ACC112 (cell line): ENCODE measurements around the gene TPRG1.

ENCODE experiments used
- H2AFZ ChIP-seq: fragments of 200-600 bp; sonication (generic); one replicate; pipeline ENCODE4 v1.6.0; 2017; ENCODE audit warnings: antibody characterized with exemption, low read length; ENCODE audit not compliant: unreplicated experiment
- H3K27ac ChIP-seq: fragments of 200-600 bp; sonication (generic); 2 replicates; pipeline ENCODE4 v1.5.1; 2014; ENCODE audit warnings: low read depth, mild to moderate bottlenecking, antibody characterized with exemption, low read length, moderate library complexity
- H3K27me3 ChIP-seq: fragments of 200-600 bp; sonication (generic); 2 replicates; pipeline ENCODE4 v1.6.1; 2014; ENCODE audit warnings: mild to moderate bottlenecking, antibody characterized with exemption, low read length, moderate library complexity, mixed read lengths; ENCODE audit not compliant: insufficient read depth
- H3K36me3 ChIP-seq: fragments of 200-600 bp; sonication (generic); 2 replicates; pipeline ENCODE4 v1.6.1; 2016; ENCODE audit warnings: mild to moderate bottlenecking, antibody characterized with exemption, low read length, moderate library complexity, mixed read lengths; ENCODE audit not compliant: insufficient read depth
- H3K4me1 ChIP-seq: fragments of 200-600 bp; sonication (generic); one replicate; pipeline ENCODE4 v1.6.1; 2016; ENCODE audit warnings: low read length, mixed read lengths; ENCODE audit not compliant: insufficient read depth, unreplicated experiment, control insufficient read depth
- H3K4me3 ChIP-seq: fragments of 200-600 bp; sonication (generic); 2 replicates; pipeline ENCODE4 v1.5.1; 2014; ENCODE audit warnings: mild to moderate bottlenecking, low read depth, low read length
- H3K79me2 ChIP-seq: fragments of 200-600 bp; sonication (generic); one replicate; pipeline ENCODE4 v1.6.0; 2016; ENCODE audit warnings: low read length; ENCODE audit not compliant: control insufficient read depth, unreplicated experiment, insufficient read depth

Gene TPRG1

GRCh38 chr3:189260556-189261493, 89.1 kb downstream of the TPRG1 start:
- no peaks in the 10 kb centered on the region for H3K36me3 ChIP-seq
- no peak overlapping the region for H2AFZ ChIP-seq
- H3K27ac ChIP-seq: no peak overlapping the region
- peaks cover 7% of the 10 kb centered on the region; the same call in 1 of the 2 replicates for H3K27me3 ChIP-seq
- no peak overlapping the region for H3K4me3 ChIP-seq
- H3K79me2 ChIP-seq: no peaks in the 10 kb centered on the region
- no peaks in the 10 kb centered on the region for H3K4me1 ChIP-seq

- H3K4me3 ChIP-seq: no peak overlapping the region
- no peaks in the 10 kb centered on the region for H3K79me2 ChIP-seq
- H3K27ac ChIP-seq: no peak overlapping the region
- H3K36me3 ChIP-seq: no peaks in the 10 kb centered on the region
- H3K27me3 ChIP-seq: peaks cover 4% of the 10 kb centered on the region; the same call in 1 of the 2 replicates
- H3K4me1 ChIP-seq: no peaks in the 10 kb centered on the region
- no peak overlapping the region for H2AFZ ChIP-seq
These were observed 91.0 kb downstream of the TPRG1 start for GRCh38 chr3:189262746-189263145.

GRCh38 chr3:189267981-189268613, 96.3 kb downstream of the TPRG1 start:
- H3K27ac ChIP-seq: no peak overlapping the region
- no peak overlapping the region for H2AFZ ChIP-seq

GRCh38 chr3:189269365-189269764, 97.6 kb downstream of the TPRG1 start:
- peaks cover 7% of the 10 kb centered on the region for H3K4me1 ChIP-seq
- H3K4me3 ChIP-seq: no peak overlapping the region
- H3K79me2 ChIP-seq: no peaks in the 10 kb centered on the region
- no peaks in the 10 kb centered on the region for H3K36me3 ChIP-seq
- no peaks in the 10 kb centered on the region for H3K27me3 ChIP-seq
- H2AFZ ChIP-seq: no peak overlapping the region
- H3K27ac ChIP-seq: no peak overlapping the region

More at GRCh38 chr3:189267981-189268613, 96.3 kb downstream of the TPRG1 start:
- Histone ChIP-seq H3K27me3 (no peaks in the 10 kb centered on the region), H3K79me2 (no peaks in the 10 kb centered on the region), H3K4me1 (peaks cover 7% of the 10 kb centered on the region), H3K4me3 (no peak overlapping the region), H3K36me3 (no peaks in the 10 kb centered on the region)

- Histone ChIP-seq H3K79me2 (no peaks in the 10 kb centered on the region), H3K27me3 (no peaks in the 10 kb centered on the region), H2AFZ (no peak overlapping the region), H3K4me3 (no peak overlapping the region), H3K4me1 (peaks cover 7% of the 10 kb centered on the region), H3K27ac (no peak overlapping the region), H3K36me3 (no peaks in the 10 kb centered on the region)
These were observed 98.6 kb downstream of the TPRG1 start for GRCh38 chr3:189270248-189270832.

GRCh38 chr3:189272500-189273119, 100.8 kb downstream of the TPRG1 start:
- Histone ChIP-seq H3K36me3 (no peaks in the 10 kb centered on the region), H3K27me3 (no peaks in the 10 kb centered on the region), H3K79me2 (no peaks in the 10 kb centered on the region), H3K27ac (no peak overlapping the region), H3K4me1 (peaks cover 22% of the 10 kb centered on the region), H2AFZ (no peak overlapping the region), H3K4me3 (no peak overlapping the region)

GRCh38 chr3:189273736-189274135, 102.0 kb downstream of the TPRG1 start:
- H3K27ac ChIP-seq: no peak overlapping the region
- no peaks in the 10 kb centered on the region for H3K36me3 ChIP-seq
- H3K4me1 ChIP-seq: peaks cover 22% of the 10 kb centered on the region
- H3K79me2 ChIP-seq: no peaks in the 10 kb centered on the region
- no peaks in the 10 kb centered on the region for H3K27me3 ChIP-seq
- H3K4me3 ChIP-seq: no peak overlapping the region
- H2AFZ ChIP-seq: no peak overlapping the region

- H3K4me1 ChIP-seq: peaks cover 14% of the 10 kb centered on the region
- H3K27me3 ChIP-seq: no peaks in the 10 kb centered on the region
- no peaks in the 10 kb centered on the region for H3K36me3 ChIP-seq
- H3K27ac ChIP-seq: no peak overlapping the region
- H3K4me3 ChIP-seq: no peak overlapping the region
- H2AFZ ChIP-seq: no peak overlapping the region
- no peaks in the 10 kb centered on the region for H3K79me2 ChIP-seq
These were observed 103.4 kb downstream of the TPRG1 start for GRCh38 chr3:189275182-189275581.

GRCh38 chr3:189275852-189276251, 104.1 kb downstream of the TPRG1 start:
- Histone ChIP-seq H3K27ac (no peak overlapping the region), H3K4me1 (peaks cover 14% of the 10 kb centered on the region), H2AFZ (no peak overlapping the region), H3K4me3 (no peak overlapping the region), H3K79me2 (no peaks in the 10 kb centered on the region), H3K36me3 (no peaks in the 10 kb centered on the region), H3K27me3 (no peaks in the 10 kb centered on the region)

GRCh38 chr3:189276444-189277219, 104.9 kb downstream of the TPRG1 start:
- Histone ChIP-seq H3K79me2 (no peaks in the 10 kb centered on the region), H3K4me3 (peak overlapping the region; percentile 31; the same call in 1 of the 2 replicates), H3K27me3 (no peaks in the 10 kb centered on the region), H3K36me3 (no peaks in the 10 kb centered on the region), H3K27ac (peak overlapping the region; percentile 39), H2AFZ (no peak overlapping the region), H3K4me1 (peaks cover 14% of the 10 kb centered on the region)
